Lung (tissue), 12 donors: ENCODE measurements around the gene STH. TPM values are rescaled to one million over a fixed set of nuclear protein-coding genes. Genes with fewer than 3 reads are reported as not detected.

Source experiments
- ATAC-seq: fragments of 200-7000 bp; cut with Tn5 transposase; one replicate; pipeline ENCODE4 v1.9.1; 2020; ENCODE audit warnings: moderate number of reproducible peaks; ENCODE audit not compliant: insufficient read depth, low FRiP score
- DNase-seq, 3 donors: peaks; one replicate each; pipeline ENCODE4 v3.0.0-alpha.2; 2013 to 2017
- H3K27ac ChIP-seq, 2 donors: one replicate each; pipeline ENCODE4 v1.5.1; 2013; ENCODE audit warnings: mild to moderate bottlenecking in 2 of 2, moderate library complexity in 2 of 2, control low read depth in 1 of 2, inconsistent platforms in 1 of 2, low read depth in 1 of 2, low read length in 1 of 2
- H3K27me3 ChIP-seq, 3 donors: one replicate each; pipeline ENCODE4 v1.5.1; 2013; ENCODE audit warnings: low read length in 2 of 3; ENCODE audit not compliant: control insufficient read depth in 3 of 3, insufficient read depth in 3 of 3
- H3K36me3 ChIP-seq, 4 donors: one replicate each; pipeline ENCODE4 v1.5.1; 2013; ENCODE audit warnings: low read length in 4 of 4, mild to moderate bottlenecking in 1 of 4, moderate library complexity in 1 of 4; ENCODE audit not compliant: control insufficient read depth in 4 of 4, insufficient read depth in 4 of 4
- H3K4me1 ChIP-seq, 5 donors: one replicate each; pipeline ENCODE4 v1.5.1; 2013; ENCODE audit warnings: low read length in 5 of 5, mild to moderate bottlenecking in 2 of 5, moderate library complexity in 1 of 5; ENCODE audit not compliant: control insufficient read depth in 5 of 5, insufficient read depth in 5 of 5
- H3K4me3 ChIP-seq: one replicate; pipeline ENCODE4 v1.5.1; 2013; ENCODE audit warnings: mild to moderate bottlenecking, control low read depth, moderate library complexity
- H3K9ac ChIP-seq, 2 donors: one replicate each; pipeline ENCODE4 v1.5.1; 2013; ENCODE audit warnings: low read length in 2 of 2, control low read depth in 1 of 2; ENCODE audit not compliant: insufficient read depth in 1 of 2
- H3K9me3 ChIP-seq, 4 donors: one replicate each; pipeline ENCODE4 v1.5.1; 2013; ENCODE audit warnings: low read length in 3 of 4, mild to moderate bottlenecking in 1 of 4, moderate library complexity in 1 of 4; ENCODE audit not compliant: control insufficient read depth in 4 of 4, insufficient read depth in 3 of 4
- CTCF ChIP-seq: IDR thresholded peaks from 2 replicates; pipeline ENCODE4 v1.5.1; 2012; ENCODE audit warnings: mild to moderate bottlenecking; ENCODE audit errors: control extremely low read depth, extremely low read depth
- WGBS, 2 donors: extraction: QIAGEN DNeasy Blood & Tissue Kit; methylation state at CpG; one replicate each; pipeline ENCODE4 v1.1.7; 2013; 5-methylcytosine and 5-hydroxymethylcytosine counted together
- polyA plus RNA-seq, 2 donors: library from polyadenylated mRNA; stranded (reverse); fragments of 200-250 nt; gene quantifications; one replicate each; pipeline ENCODE4 v1.2.1, GENCODE V29; 2013
- total RNA-seq, 2 donors: library from RNA; depleted of rRNA in 1 of 2; stranded (reverse); fragments of >200 nt in 1 of 2; gene quantifications; one replicate each; pipeline ENCODE4 v1.2.1, GENCODE V29; 2014 to 2021
- donor health status: control.
- donor health status: control.
- donor health status: Bipolar disorder and iron deficiency.
- donor health status: healthy.
- donor health status: DM: yes; HTN: yes; CAD: no.

STH gene
- total and polyA plus RNA-seq, 4 donors: not detected

DNA sequence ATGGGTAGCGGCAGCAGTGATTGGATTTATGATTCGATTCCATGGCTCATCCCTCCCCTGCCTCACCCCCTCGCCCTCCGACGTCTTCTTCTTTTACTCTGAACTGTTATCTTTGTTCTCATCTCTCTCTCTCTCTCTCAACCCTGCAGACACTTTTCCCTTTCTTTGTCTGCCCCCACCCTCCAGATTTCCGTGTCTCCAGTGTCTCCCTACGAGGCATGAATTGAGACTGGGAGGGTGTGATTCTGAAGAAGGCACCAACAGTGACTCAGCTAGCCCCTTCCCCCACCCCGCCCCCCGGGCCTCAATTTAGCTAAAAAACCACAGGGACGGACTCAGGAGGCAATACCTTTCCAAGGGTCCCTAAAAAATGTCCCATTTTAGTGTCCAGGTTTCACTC, 47.6 kb upstream of the STH start:
- peaks cover 2 to 32% (median 23%) of the 10 kb centered on the region in 3 donors for H3K27me3 ChIP-seq
- peaks cover 0 to 4% (median 0%) of the 10 kb centered on the region in 5 donors for H3K4me1 ChIP-seq
- H3K36me3 ChIP-seq: no peaks in the 10 kb centered on the region
- DNase-seq: no peak
- H3K4me3 ChIP-seq: no peak overlapping the region
- H3K27ac ChIP-seq: no peak overlapping the region
- no peaks in the 10 kb centered on the region for H3K9me3 ChIP-seq
- no peak for TF ChIP-seq CTCF
- no peak overlapping the region for H3K9ac ChIP-seq
- ATAC-seq: no peak
- WGBS, 2 donors: 65 to 68% methylated on average over 10 of the region's 10 CpGs

GRCh38 chr17:45951941-45952340, 47.1 kb upstream of the STH start:
- H3K4me3 ChIP-seq: no peak overlapping the region
- 68 to 83% methylated on average over 6 of the region's 6 CpGs for WGBS, 2 donors
- peaks cover 2 to 32% (median 23%) of the 10 kb centered on the region in 3 donors for H3K27me3 ChIP-seq
- no peak overlapping the region for H3K27ac ChIP-seq
- H3K4me1 ChIP-seq: peaks cover 0 to 4% (median 0%) of the 10 kb centered on the region in 5 donors
- no peaks in the 10 kb centered on the region for H3K36me3 ChIP-seq
- no peak for DNase-seq
- no peak for TF ChIP-seq CTCF
- ATAC-seq: no peak
- H3K9ac ChIP-seq: no peak overlapping the region
- H3K9me3 ChIP-seq: no peaks in the 10 kb centered on the region

- Histone ChIP-seq H3K9me3 (no peaks in the 10 kb centered on the region), H3K27me3 (peaks cover 2 to 32% (median 23%) of the 10 kb centered on the region in 3 donors), H3K9ac (no peak overlapping the region), H3K4me3 (no peak overlapping the region), H3K36me3 (no peaks in the 10 kb centered on the region), H3K27ac (no peak overlapping the region), H3K4me1 (peaks cover 0 to 4% (median 0%) of the 10 kb centered on the region in 5 donors)
- DNase-seq (no peak), ATAC-seq (no peak)
- TF ChIP-seq CTCF: no peak
- 95 to 98% methylated on average over 6 of the region's 6 CpGs for WGBS, 2 donors
These were observed 46.2 kb upstream of the STH start for GRCh38 chr17:45952814-45953320.

GRCh38 chr17:45953561-45953960, 45.5 kb upstream of the STH start:
- Histone ChIP-seq H3K9me3 (no peaks in the 10 kb centered on the region), H3K27me3 (peaks cover 2 to 32% (median 23%) of the 10 kb centered on the region in 3 donors), H3K4me3 (no peak overlapping the region), H3K36me3 (no peaks in the 10 kb centered on the region), H3K9ac (no peak overlapping the region), H3K4me1 (peaks cover 0 to 4% (median 0%) of the 10 kb centered on the region in 5 donors), H3K27ac (no peak overlapping the region)
- TF ChIP-seq CTCF: no peak
- 85 to 91% methylated on average over 2 of the region's 2 CpGs for WGBS, 2 donors
- DNase-seq (no peak), ATAC-seq (no peak)
